Activated B cell treated with CpG ODN at 0.5 μM for 24 hours (primary cell): Measurements from ENCODE around the gene EIF3M. TPM values are rescaled to one million over a fixed set of nuclear protein-coding genes. Genes with fewer than 3 reads are reported as not detected.
"Not testable (repeated sequence)": the region's sequence is repeated elsewhere in the genome, so short reads cannot be mapped to it uniquely, and the experiment has no call there.

ENCODE experiments used
- ATAC-seq: fragments of 200-7000 bp; cut with Tn5 transposase; one replicate; pipeline ENCODE4 v1.10.0; 2021; ENCODE audit warnings: low read depth, mild to moderate bottlenecking, moderate library complexity
- CTCF ChIA-PET: fragments of 350-600 bp; sonication (Branson Sonifier 250); formaldehyde crosslinking; loops from one replicate; lab custom pipeline; 2021; ENCODE audit warnings: antibody characterized with exemption; lab: Charles Lee
- POLR2A ChIA-PET: fragments of 350-600 bp; sonication (Branson Sonifier 250); formaldehyde crosslinking; loops from one replicate; lab custom pipeline; 2021; ENCODE audit warnings: antibody characterized with exemption; lab: Charles Lee
- DNase-seq: peaks from one replicate; pipeline ENCODE4 v3.0.0; 2022
- H3K27ac Mint-ChIP-seq: one replicate; pipeline ENCODE4 v1.8.0; 2020; ENCODE audit warnings: mixed read lengths
- H3K27me3 Mint-ChIP-seq: one replicate; pipeline ENCODE4 v1.8.0; 2021; ENCODE audit warnings: mixed read lengths
- H3K36me3 Mint-ChIP-seq: one replicate; pipeline ENCODE4 v1.8.0; 2021; ENCODE audit warnings: low read depth, mixed read lengths
- H3K4me1 Mint-ChIP-seq: one replicate; pipeline ENCODE4 v1.8.0; 2021; ENCODE audit warnings: mixed read lengths
- H3K4me3 Mint-ChIP-seq: one replicate; pipeline ENCODE4 v1.8.0; 2020; ENCODE audit warnings: mild to moderate bottlenecking, mixed read lengths
- H3K9me3 Mint-ChIP-seq: one replicate; pipeline ENCODE4 v1.8.0; 2020; ENCODE audit warnings: mixed read lengths
- intact Hi-C: fragments of 100-400 bp; cut with micrococcal nuclease; formaldehyde crosslinking; loops from one replicate; pipeline ENCODE4 v1.15.1; 2024
- total RNA-seq: library from RNA; stranded (reverse); gene quantifications from 2 replicates; pipeline ENCODE4 v1.2.3, GENCODE V29; 2022
- TF ChIP-seq, protein P1 (sequence below): fragments of 200-600 bp; IDR thresholded peaks from one replicate; pipeline ENCODE4 v1.8.0; 2022; ENCODE audit warnings: antibody characterized with exemption, mild to moderate bottlenecking

The EIF3M gene
- total RNA-seq, 1 donor from 2014 or later, result 234 TPM

DNA sequence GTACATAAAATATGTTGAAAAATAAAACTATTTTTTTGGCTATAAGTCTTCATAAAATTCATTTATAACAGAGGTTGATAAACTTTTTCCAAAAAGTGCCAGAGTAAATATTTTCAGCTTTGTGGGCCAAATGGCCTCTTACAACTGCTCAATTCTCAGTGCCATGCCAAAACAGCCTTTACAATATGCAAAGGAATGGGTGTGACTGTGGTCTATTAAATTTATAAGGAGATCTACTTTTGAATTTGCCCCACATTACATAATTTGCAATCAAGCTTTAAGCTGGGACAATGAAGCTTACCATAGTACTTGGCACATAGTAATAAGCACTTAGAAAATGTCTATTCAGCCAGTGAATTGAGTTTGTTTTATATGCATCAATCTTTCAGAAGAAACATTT, 22.6 kb downstream of the EIF3M start:
- TF ChIP-seq, protein P1, sequence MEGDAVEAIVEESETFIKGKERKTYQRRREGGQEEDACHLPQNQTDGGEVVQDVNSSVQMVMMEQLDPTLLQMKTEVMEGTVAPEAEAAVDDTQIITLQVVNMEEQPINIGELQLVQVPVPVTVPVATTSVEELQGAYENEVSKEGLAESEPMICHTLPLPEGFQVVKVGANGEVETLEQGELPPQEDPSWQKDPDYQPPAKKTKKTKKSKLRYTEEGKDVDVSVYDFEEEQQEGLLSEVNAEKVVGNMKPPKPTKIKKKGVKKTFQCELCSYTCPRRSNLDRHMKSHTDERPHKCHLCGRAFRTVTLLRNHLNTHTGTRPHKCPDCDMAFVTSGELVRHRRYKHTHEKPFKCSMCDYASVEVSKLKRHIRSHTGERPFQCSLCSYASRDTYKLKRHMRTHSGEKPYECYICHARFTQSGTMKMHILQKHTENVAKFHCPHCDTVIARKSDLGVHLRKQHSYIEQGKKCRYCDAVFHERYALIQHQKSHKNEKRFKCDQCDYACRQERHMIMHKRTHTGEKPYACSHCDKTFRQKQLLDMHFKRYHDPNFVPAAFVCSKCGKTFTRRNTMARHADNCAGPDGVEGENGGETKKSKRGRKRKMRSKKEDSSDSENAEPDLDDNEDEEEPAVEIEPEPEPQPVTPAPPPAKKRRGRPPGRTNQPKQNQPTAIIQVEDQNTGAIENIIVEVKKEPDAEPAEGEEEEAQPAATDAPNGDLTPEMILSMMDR, result no peak
- CTCF ChIA-PET, result no interaction called here
- no peaks in the 10 kb centered on the region for H3K4me1 Mint-ChIP-seq
- no peak for DNase-seq
- peaks cover 49% of the 10 kb centered on the region for H3K36me3 Mint-ChIP-seq
- POLR2A ChIA-PET, result interaction anchor here (0.7 kb wide), 1 partner anchor 22 kb away, joined by 3 read pairs; the partner anchor contains the start of gene EIF3M
- H3K27me3 Mint-ChIP-seq, result no peaks in the 10 kb centered on the region
- no peak overlapping the region for H3K27ac Mint-ChIP-seq
- intact Hi-C loops, result no loop called here
- H3K9me3 Mint-ChIP-seq, result peaks cover 8% of the 10 kb centered on the region
- ATAC-seq, result no peak
- no peak overlapping the region for H3K4me3 Mint-ChIP-seq

DNA sequence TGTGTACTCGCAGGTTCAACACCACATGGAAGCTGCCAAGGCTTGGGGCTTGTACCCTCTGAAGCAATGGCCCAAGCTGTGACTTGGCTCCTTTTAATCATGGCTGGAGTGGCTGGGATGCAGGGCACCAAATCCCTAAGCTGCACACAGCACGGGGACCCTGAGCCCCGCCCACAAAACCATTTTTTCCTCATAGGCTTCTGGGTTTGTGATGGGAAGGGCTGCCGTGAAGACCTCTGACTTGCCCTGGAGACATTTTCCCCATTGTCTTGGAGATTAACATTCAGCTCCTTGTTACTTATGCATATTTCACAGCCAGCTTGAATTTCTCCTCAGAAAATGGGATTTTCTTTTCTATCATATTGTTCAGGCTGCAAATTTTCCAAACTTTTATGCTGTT, 25.2 kb downstream of the EIF3M start:
- CTCF ChIA-PET, H3K4me3 Mint-ChIP-seq, H3K27me3 Mint-ChIP-seq, ATAC-seq, H3K4me1 Mint-ChIP-seq, intact Hi-C loops, H3K9me3 Mint-ChIP-seq, POLR2A ChIA-PET, H3K27ac Mint-ChIP-seq, DNase-seq: not testable (repeated sequence)
- peaks cover 25% of the 10 kb centered on the region for H3K36me3 Mint-ChIP-seq

DNA sequence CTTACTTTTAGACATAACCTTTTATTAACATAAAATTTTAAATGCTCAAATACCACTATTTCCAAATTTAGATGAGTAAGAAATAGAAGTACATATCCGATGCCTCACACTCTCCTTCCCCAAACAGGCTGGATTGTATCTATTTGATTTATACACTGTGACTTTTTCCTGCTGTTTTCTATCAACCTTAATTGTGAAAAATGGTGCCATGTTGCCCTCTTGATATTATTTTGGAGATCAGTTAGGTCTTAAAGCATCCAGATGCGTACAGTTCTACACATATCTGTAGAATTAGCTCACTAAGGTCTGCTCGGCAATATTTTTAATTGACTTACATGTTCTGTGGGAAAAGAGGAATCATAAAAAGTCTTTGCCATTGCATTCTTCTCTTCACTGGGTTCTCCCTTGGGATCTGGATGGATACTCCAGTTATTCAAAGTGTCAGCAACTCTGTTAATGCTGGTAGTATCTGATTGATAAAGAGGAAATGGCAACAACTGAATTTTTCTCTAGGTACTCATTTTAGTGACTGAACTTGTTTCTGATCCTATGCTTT, 27.2 kb downstream of the EIF3M start:
- ChIA-PET CTCF (no interaction called here), POLR2A (no interaction called here)
- H3K36me3 Mint-ChIP-seq, result peaks cover 11% of the 10 kb centered on the region
- no peak overlapping the region for H3K27ac Mint-ChIP-seq
- ATAC-seq (no peak), DNase-seq (no peak)
- H3K9me3 Mint-ChIP-seq, result peaks cover 8% of the 10 kb centered on the region
- intact Hi-C loops, result no loop called here
- TF ChIP-seq, protein P1, result no peak
- no peaks in the 10 kb centered on the region for H3K27me3 Mint-ChIP-seq
- H3K4me1 Mint-ChIP-seq, result no peaks in the 10 kb centered on the region
- H3K4me3 Mint-ChIP-seq, result no peak overlapping the region

DNA sequence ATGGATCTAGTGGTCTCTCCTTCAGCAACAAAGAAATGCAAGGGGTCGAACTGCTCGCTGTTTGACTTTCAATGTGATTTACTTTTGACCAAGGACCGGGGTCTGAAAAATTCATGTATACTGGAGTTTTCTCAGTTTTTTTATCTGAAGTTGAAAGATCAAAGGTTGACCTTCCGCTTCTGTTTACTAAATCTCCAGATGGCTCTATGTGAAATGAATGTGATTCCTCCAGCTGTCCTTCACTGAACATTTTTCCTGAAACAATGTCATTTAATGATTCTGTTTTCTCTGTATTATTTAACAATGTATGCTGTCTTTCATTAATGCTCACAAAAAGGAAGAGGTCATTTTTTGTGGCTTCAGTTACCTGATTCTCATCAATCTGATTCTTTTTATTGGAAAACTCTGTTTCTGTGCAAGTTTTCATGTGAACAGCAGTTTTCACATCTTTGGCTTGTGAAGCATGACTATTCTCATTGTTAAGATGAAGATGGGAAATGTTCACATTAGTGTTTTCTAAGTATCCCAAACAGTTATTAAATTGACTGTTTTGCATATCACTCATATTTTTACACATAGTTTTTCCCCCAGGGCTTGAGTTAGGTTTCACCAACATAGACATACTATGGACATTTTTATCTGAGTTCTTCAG, 30.0 kb downstream of the EIF3M start:
- Mint-ChIP-seq H3K4me1 (no peaks in the 10 kb centered on the region), H3K9me3 (no peaks in the 10 kb centered on the region), H3K4me3 (no peak overlapping the region), H3K36me3 (no peaks in the 10 kb centered on the region), H3K27me3 (no peaks in the 10 kb centered on the region), H3K27ac (no peak overlapping the region)
- TF ChIP-seq, protein P1, result no peak
- POLR2A ChIA-PET, result no interaction called here
- no peak for ATAC-seq
- intact Hi-C loops, result no loop called here
- no peak for DNase-seq
- CTCF ChIA-PET, result no interaction called here

GRCh38 chr11:32615422-32615821, 31.8 kb downstream of the EIF3M start:
- Mint-ChIP-seq H3K4me3 (no peak overlapping the region), H3K27me3 (peaks cover 2% of the 10 kb centered on the region), H3K36me3 (no peaks in the 10 kb centered on the region), H3K9me3 (no peaks in the 10 kb centered on the region), H3K4me1 (no peaks in the 10 kb centered on the region), H3K27ac (no peak overlapping the region)
- intact Hi-C loops, result no loop called here
- DNase-seq, result no peak
- TF ChIP-seq, protein P1, result no peak
- CTCF ChIA-PET, result no interaction called here
- ATAC-seq, result no peak
- POLR2A ChIA-PET, result interaction anchor here (0.6 kb wide), 1 partner anchor 32 kb away, joined by 3 read pairs; no protein-coding TSS in a partner anchor
